Measurements from ENCODE around the gene SCAMP4. TPM values are rescaled to one million over a fixed set of nuclear protein-coding genes. Genes with fewer than 3 reads are reported as not detected.

Gene SCAMP4
- total RNA-seq, 1 experiment from 2014 or later = 33.0 TPM

- Histone ChIP-seq H3K9me3 (no peaks in the 10 kb centered on the region), H3K36me3 (no peaks in the 10 kb centered on the region), H3K4me3 (no peak overlapping the region), H3K27me3 (no peaks in the 10 kb centered on the region)
- DNase-seq = no peak
These were observed 32.9 kb downstream of the SCAMP4 start for GRCh38 chr19:1938071-1938470.

GRCh38 chr19:1941146-1942077, 36.2 kb downstream of the SCAMP4 start, which contains the start of gene CSNK1G2:
CSNK1G2 (plus strand) TSS chr19:1941172; CDS start chr19:1969773, 28,601 bp downstream.
- no peaks in the 10 kb centered on the region for H3K27me3 ChIP-seq
- H3K9me3 ChIP-seq = no peaks in the 10 kb centered on the region
- no peak for DNase-seq
- H3K36me3 ChIP-seq = no peaks in the 10 kb centered on the region
- H3K4me3 ChIP-seq = peak within 1 kb of the TSS; percentile 64

- H3K9me3 ChIP-seq = no peaks in the 10 kb centered on the region
- H3K4me3 ChIP-seq = peak overlapping the region; percentile 64
- no peaks in the 10 kb centered on the region for H3K27me3 ChIP-seq
- DNase-seq = peak; percentile 64
- no peaks in the 10 kb centered on the region for H3K36me3 ChIP-seq
These were observed 37.1 kb downstream of the SCAMP4 start for GRCh38 chr19:1942078-1942933.

- no peaks in the 10 kb centered on the region for H3K36me3 ChIP-seq
- peak overlapping the region; percentile 64 for H3K4me3 ChIP-seq
- no peak for DNase-seq
- no peaks in the 10 kb centered on the region for H3K9me3 ChIP-seq
- no peaks in the 10 kb centered on the region for H3K27me3 ChIP-seq
These were observed 37.8 kb downstream of the SCAMP4 start for GRCh38 chr19:1942934-1943555.

- no peak for DNase-seq
- no peaks in the 10 kb centered on the region for H3K36me3 ChIP-seq
- no peaks in the 10 kb centered on the region for H3K27me3 ChIP-seq
- no peak overlapping the region for H3K4me3 ChIP-seq
- H3K9me3 ChIP-seq = no peaks in the 10 kb centered on the region
These were observed 38.5 kb downstream of the SCAMP4 start for GRCh38 chr19:1943661-1944087.

GRCh38 chr19:1944088-1944915, 39.1 kb downstream of the SCAMP4 start:
- DNase-seq = no peak
- no peaks in the 10 kb centered on the region for H3K36me3 ChIP-seq
- H3K27me3 ChIP-seq = no peaks in the 10 kb centered on the region
- H3K4me3 ChIP-seq = no peak overlapping the region
- no peaks in the 10 kb centered on the region for H3K9me3 ChIP-seq

GRCh38 chr19:1944916-1945561, 39.8 kb downstream of the SCAMP4 start:
- Histone ChIP-seq H3K9me3 (no peaks in the 10 kb centered on the region), H3K27me3 (no peaks in the 10 kb centered on the region), H3K36me3 (no peaks in the 10 kb centered on the region), H3K4me3 (no peak overlapping the region)
- no peak for DNase-seq

GRCh38 chr19:1945899-1946298, 40.7 kb downstream of the SCAMP4 start:
- H3K4me3 ChIP-seq = no peak overlapping the region
- H3K36me3 ChIP-seq = no peaks in the 10 kb centered on the region
- H3K27me3 ChIP-seq = no peaks in the 10 kb centered on the region
- no peak for DNase-seq
- H3K9me3 ChIP-seq = no peaks in the 10 kb centered on the region

- Histone ChIP-seq H3K27me3 (no peaks in the 10 kb centered on the region), H3K36me3 (no peaks in the 10 kb centered on the region), H3K9me3 (no peaks in the 10 kb centered on the region), H3K4me3 (no peak overlapping the region)
- no peak for DNase-seq
These were observed 42.5 kb downstream of the SCAMP4 start for GRCh38 chr19:1947651-1948209.

- DNase-seq = no peak
- no peak overlapping the region for H3K4me3 ChIP-seq
- H3K27me3 ChIP-seq = no peaks in the 10 kb centered on the region
- no peaks in the 10 kb centered on the region for H3K9me3 ChIP-seq
- H3K36me3 ChIP-seq = no peaks in the 10 kb centered on the region
These were observed 44.3 kb downstream of the SCAMP4 start for GRCh38 chr19:1949304-1950101.

- no peak for DNase-seq
- no peak overlapping the region for H3K4me3 ChIP-seq
- H3K9me3 ChIP-seq = no peaks in the 10 kb centered on the region
- no peaks in the 10 kb centered on the region for H3K27me3 ChIP-seq
- H3K36me3 ChIP-seq = no peaks in the 10 kb centered on the region
These were observed 45.4 kb downstream of the SCAMP4 start for GRCh38 chr19:1950640-1951039.

GRCh38 chr19:1952635-1953034, 47.4 kb downstream of the SCAMP4 start:
- Histone ChIP-seq H3K4me3 (no peak overlapping the region), H3K27me3 (no peaks in the 10 kb centered on the region), H3K9me3 (no peaks in the 10 kb centered on the region), H3K36me3 (no peaks in the 10 kb centered on the region)
- peak; percentile 81 for DNase-seq

- H3K4me3 ChIP-seq = no peak overlapping the region
- no peaks in the 10 kb centered on the region for H3K36me3 ChIP-seq
- H3K27me3 ChIP-seq = no peaks in the 10 kb centered on the region
- H3K9me3 ChIP-seq = no peaks in the 10 kb centered on the region
- DNase-seq = no peak
These were observed 47.8 kb downstream of the SCAMP4 start for GRCh38 chr19:1953037-1953436.

GRCh38 chr19:1953441-1954094, 48.4 kb downstream of the SCAMP4 start:
- no peak for DNase-seq
- no peaks in the 10 kb centered on the region for H3K36me3 ChIP-seq
- H3K4me3 ChIP-seq = no peak overlapping the region
- H3K27me3 ChIP-seq = no peaks in the 10 kb centered on the region
- no peaks in the 10 kb centered on the region for H3K9me3 ChIP-seq

All from MG63 (cell line).